PC-3 (cell line): Measurements from ENCODE around the gene MBTPS2.

Experiments
- CTCF ChIP-seq: fragments of 300-600 bp; sonication (generic); conservative IDR thresholded peaks from 2 replicates; pipeline ENCODE4 v1.5.1; 2017; ENCODE audit warnings: antibody characterized with exemption, low read depth, mild to moderate bottlenecking, low read length
- EZH2 ChIP-seq: fragments of 300-600 bp; sonication (generic); IDR thresholded peaks from one replicate; pipeline ENCODE4 v1.6.1; 2017; ENCODE audit warnings: antibody characterized with exemption, mild to moderate bottlenecking, low read length; ENCODE audit not compliant: unreplicated experiment

DNA sequence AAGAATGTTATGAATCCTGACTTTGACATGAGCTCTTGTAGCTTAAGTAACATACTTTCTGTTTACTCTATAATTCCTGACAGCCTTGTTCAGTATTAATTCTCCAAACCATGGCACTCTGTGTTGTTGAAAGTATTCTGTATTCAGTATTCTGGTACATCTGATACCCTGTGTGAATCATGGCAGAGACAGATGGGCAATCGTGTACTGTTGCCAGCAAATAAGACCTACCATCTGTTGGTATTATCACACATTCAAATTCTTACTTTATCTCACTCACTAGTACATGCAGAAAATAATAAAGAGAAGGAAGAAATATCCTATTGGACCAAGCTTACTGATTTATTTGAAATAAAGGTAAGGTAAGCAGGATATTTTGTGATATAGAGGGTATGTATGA is 7.9 kb downstream of the MBTPS2 start:
- no peak for TF ChIP-seq CTCF
- no peak for TF ChIP-seq EZH2
